Keratinocyte (primary cell): ENCODE data around the gene SUMO4. TPM values are rescaled to one million over a fixed set of nuclear protein-coding genes. Genes with fewer than 3 reads are reported as not detected.

ENCODE experiments used
- DNase-seq: peaks from one replicate; pipeline ENCODE4 v3.0.0-alpha.2; 2011; ENCODE audit warnings: low read depth, missing footprints, low spot score
- FAIRE-seq: peaks from 2 replicates; lab custom pipeline; 2011; peaks lifted over from hg19 to GRCh38; lab: Jason Lieb, UNC
- H2AFZ ChIP-seq: 2 replicates; pipeline ENCODE4 v1.6.0; 2012; ENCODE audit warnings: low read length, control low read depth, inconsistent platforms; ENCODE audit not compliant: control insufficient read depth
- H3K27ac ChIP-seq: 2 replicates; pipeline ENCODE4 v1.5.1; 2011; ENCODE audit warnings: low read length; ENCODE audit not compliant: control insufficient read depth, insufficient read depth
- H3K27me3 ChIP-seq: 3 replicates; pipeline ENCODE4 v1.6.0; 2011; ENCODE audit warnings: low read length; ENCODE audit not compliant: control insufficient read depth, insufficient read depth; ENCODE audit errors: extremely low read depth
- H3K36me3 ChIP-seq, 2 experiments: 2 replicates in 1 of 2; 3 replicates in 1 of 2; pipeline ENCODE4 v1.5.1; 2011; ENCODE audit warnings: low read length in 2 of 2, mild to moderate bottlenecking in 1 of 2; ENCODE audit not compliant: control insufficient read depth in 2 of 2, insufficient read depth in 2 of 2; ENCODE audit errors: extremely low read depth in 1 of 2
- H3K4me1 ChIP-seq: 3 replicates; pipeline ENCODE4 v1.5.1; 2011; ENCODE audit warnings: low read length; ENCODE audit not compliant: control insufficient read depth, insufficient read depth; ENCODE audit errors: extremely low read depth
- H3K4me2 ChIP-seq: 3 replicates; pipeline ENCODE4 v1.6.0; 2011; ENCODE audit warnings: low read depth, low read length; ENCODE audit not compliant: control insufficient read depth, insufficient read depth; ENCODE audit errors: extremely low read depth
- H3K4me3 ChIP-seq, 3 experiments: fragments of 200-600 bp in 1 of 3; sonication (generic) in 1 of 3; 2 replicates in 2 of 3; 3 replicates in 1 of 3; pipeline ENCODE4 v1.5.1; 2011 to 2016; ENCODE audit warnings: low read length in 3 of 3, mild to moderate bottlenecking in 3 of 3, control low read depth in 2 of 3, inconsistent platforms in 1 of 3, low read depth in 1 of 3, mixed read lengths in 1 of 3, mixed run types in 1 of 3, moderate library complexity in 1 of 3; ENCODE audit not compliant: control insufficient read depth in 2 of 3, insufficient read depth in 2 of 3; ENCODE audit errors: extremely low read depth in 1 of 3
- H3K79me2 ChIP-seq: 2 replicates; pipeline ENCODE4 v1.6.0; 2012; ENCODE audit warnings: low read length; ENCODE audit not compliant: control insufficient read depth, insufficient read depth
- H3K9ac ChIP-seq: 3 replicates; pipeline ENCODE4 v1.6.0; 2011; ENCODE audit warnings: low read length; ENCODE audit not compliant: control insufficient read depth, insufficient read depth; ENCODE audit errors: extremely low read depth
- H3K9me1 ChIP-seq: 3 replicates; pipeline ENCODE4 v1.6.0; 2011; ENCODE audit warnings: low read length; ENCODE audit not compliant: control insufficient read depth, insufficient read depth; ENCODE audit errors: extremely low read depth
- H3K9me3 ChIP-seq: 2 replicates; pipeline ENCODE4 v1.5.1; 2012; ENCODE audit warnings: low read depth, low read length; ENCODE audit not compliant: control insufficient read depth
- H4K20me1 ChIP-seq: 3 replicates; pipeline ENCODE4 v1.6.0; 2011; ENCODE audit warnings: low read length; ENCODE audit not compliant: control insufficient read depth, insufficient read depth; ENCODE audit errors: extremely low read depth
- CTCF ChIP-seq, 3 experiments: IDR thresholded peaks in 1 of 3; conservative IDR thresholded peaks in 1 of 3; optimal IDR thresholded peaks in 1 of 3; 2 replicates in 2 of 3; 3 replicates in 1 of 3; pipeline versions ENCODE3 to v1.5.1; 2011; ENCODE audit warnings: low read length in 3 of 3, mild to moderate bottlenecking in 3 of 3, moderate library complexity in 2 of 3, control low read depth in 1 of 3, inconsistent platforms in 1 of 3; ENCODE audit not compliant: insufficient read depth in 2 of 3; ENCODE audit errors: extremely low read depth in 1 of 3
- EZH2 ChIP-seq: IDR thresholded peaks from one replicate; pipeline ENCODE4 v1.6.1; 2012; ENCODE audit warnings: inconsistent platforms, mild to moderate bottlenecking, low read length, moderate library complexity
- dilution Hi-C: fragments of 300-500 bp; cut with MboI; formaldehyde crosslinking; loops from one replicate; pipeline ENCODE4 v1.7.0; 2020; ENCODE audit warnings: low sequenced_read_pairs; ENCODE audit not compliant: extremely low pct_ligation_motif_present
- polyA plus RNA-seq, 5 experiments: library from polyadenylated mRNA; depleted of rRNA in 3 of 5; stranded (reverse) in 3 of 5; stranded (forward) in 1 of 5; unstranded in 1 of 5; fragments of >200 nt; gene quantifications; 1 replicate in 1 of 5; 2 replicates in 3 of 5; 3 replicates in 1 of 5; pipeline versions ENCODE4 v1.2.1 to v1.2.3, GENCODE V29; 2011 to 2012; ENCODE audit warnings: missing spikeins in 2 of 5, low read depth in 1 of 5, low replicate concordance in 1 of 5

SUMO4 gene
- polyA plus RNA-seq, 1 donor (not counting 4 experiments of a cell fraction or from before 2014, with no cell fraction given): 0.09 TPM

GRCh38 chr6:149421132-149421531 is 21.1 kb downstream of the SUMO4 start:
- Histone ChIP-seq H3K4me3 (no peak overlapping the region), H3K4me2 (no peak overlapping the region), H3K9me1 (no peaks in the 10 kb centered on the region), H3K9ac (no peak overlapping the region), H2AFZ (no peak overlapping the region), H3K27ac (no peak overlapping the region), H3K9me3 (no peaks in the 10 kb centered on the region), H3K36me3 (no peaks in the 10 kb centered on the region), H3K79me2 (no peaks in the 10 kb centered on the region), H4K20me1 (no peaks in the 10 kb centered on the region), H3K4me1 (no peaks in the 10 kb centered on the region), H3K27me3 (peaks cover 2% of the 10 kb centered on the region)
- no peak for TF ChIP-seq CTCF (optimal IDR thresholded peaks at IDR 0.05 in 1 of 3, IDR thresholded peaks at IDR 0.05 in 1 of 3, conservative IDR thresholded peaks at IDR 0.05 in 1 of 3; ENCODE audit: extremely low read depth in 1 of 3, insufficient read depth in 2 of 3, low read length in 3 of 3)
- dilution Hi-C loops: loop anchor here (25.0 kb wide), 1 partner anchor 334 kb away; no protein-coding TSS in a partner anchor
- FAIRE-seq (no peak), DNase-seq (no peak)

GRCh38 chr6:149422581-149422980 is 22.5 kb downstream of the SUMO4 start:
- H3K27me3 ChIP-seq: peaks cover 2% of the 10 kb centered on the region
- DNase-seq (no peak), FAIRE-seq (no peak)
- no peak overlapping the region for H3K9ac ChIP-seq
- no peak overlapping the region for H3K4me2 ChIP-seq
- dilution Hi-C loops: loop anchor here (25.0 kb wide), 1 partner anchor 335 kb away; no protein-coding TSS in a partner anchor
- no peak overlapping the region for H2AFZ ChIP-seq
- no peaks in the 10 kb centered on the region for H3K79me2 ChIP-seq
- no peaks in the 10 kb centered on the region for H3K36me3 ChIP-seq
- H4K20me1 ChIP-seq: no peaks in the 10 kb centered on the region
- no peak for TF ChIP-seq EZH2
- TF ChIP-seq CTCF (optimal IDR thresholded peaks at IDR 0.05 in 1 of 3, IDR thresholded peaks at IDR 0.05 in 1 of 3, conservative IDR thresholded peaks at IDR 0.05 in 1 of 3; ENCODE audit: extremely low read depth in 1 of 3, insufficient read depth in 2 of 3, low read length in 3 of 3): no peak
- no peaks in the 10 kb centered on the region for H3K9me1 ChIP-seq
- H3K4me3 ChIP-seq: no peak overlapping the region
- no peak overlapping the region for H3K27ac ChIP-seq
- no peaks in the 10 kb centered on the region for H3K9me3 ChIP-seq
- no peaks in the 10 kb centered on the region for H3K4me1 ChIP-seq
